GM06990 (cell line): Measurements from ENCODE around the gene LARP1.

Experiments used
- DNase-seq: peaks from one replicate; pipeline ENCODE4 v3.0.0-alpha.2; 2011; ENCODE audit not compliant: insufficient read length; ENCODE audit errors: extremely low read depth
- H3K27me3 ChIP-seq: replicated peaks from 2 replicates; pipeline ENCODE4 v1.6.0; 2011; ENCODE audit warnings: low read length; ENCODE audit not compliant: control insufficient read depth, insufficient read depth
- H3K36me3 ChIP-seq: 2 replicates; pipeline ENCODE4 v1.5.1; 2011; ENCODE audit warnings: low read length; ENCODE audit not compliant: control insufficient read depth, insufficient read depth
- H3K4me3 ChIP-seq: replicated peaks from 2 replicates; pipeline ENCODE4 v1.5.1; 2011; ENCODE audit warnings: low read depth, mild to moderate bottlenecking, control low read depth, low read length
- TF ChIP-seq, protein P1 (sequence below): IDR thresholded peaks from 2 replicates; pipeline ENCODE4 v1.5.1; 2011; ENCODE audit warnings: low read length, control low read depth, mild to moderate bottlenecking, inconsistent platforms; ENCODE audit not compliant: insufficient read depth, poor library complexity, severe bottlenecking

Gene LARP1

GRCh38 chr5:154784856-154785255 is 29.7 kb downstream of the LARP1 start:
- Histone ChIP-seq H3K36me3 (no peaks in the 10 kb centered on the region), H3K27me3 (no peaks in the 10 kb centered on the region), H3K4me3 (no peak overlapping the region)
- no peak for DNase-seq
- TF ChIP-seq, protein P1, sequence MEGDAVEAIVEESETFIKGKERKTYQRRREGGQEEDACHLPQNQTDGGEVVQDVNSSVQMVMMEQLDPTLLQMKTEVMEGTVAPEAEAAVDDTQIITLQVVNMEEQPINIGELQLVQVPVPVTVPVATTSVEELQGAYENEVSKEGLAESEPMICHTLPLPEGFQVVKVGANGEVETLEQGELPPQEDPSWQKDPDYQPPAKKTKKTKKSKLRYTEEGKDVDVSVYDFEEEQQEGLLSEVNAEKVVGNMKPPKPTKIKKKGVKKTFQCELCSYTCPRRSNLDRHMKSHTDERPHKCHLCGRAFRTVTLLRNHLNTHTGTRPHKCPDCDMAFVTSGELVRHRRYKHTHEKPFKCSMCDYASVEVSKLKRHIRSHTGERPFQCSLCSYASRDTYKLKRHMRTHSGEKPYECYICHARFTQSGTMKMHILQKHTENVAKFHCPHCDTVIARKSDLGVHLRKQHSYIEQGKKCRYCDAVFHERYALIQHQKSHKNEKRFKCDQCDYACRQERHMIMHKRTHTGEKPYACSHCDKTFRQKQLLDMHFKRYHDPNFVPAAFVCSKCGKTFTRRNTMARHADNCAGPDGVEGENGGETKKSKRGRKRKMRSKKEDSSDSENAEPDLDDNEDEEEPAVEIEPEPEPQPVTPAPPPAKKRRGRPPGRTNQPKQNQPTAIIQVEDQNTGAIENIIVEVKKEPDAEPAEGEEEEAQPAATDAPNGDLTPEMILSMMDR = no peak

DNA sequence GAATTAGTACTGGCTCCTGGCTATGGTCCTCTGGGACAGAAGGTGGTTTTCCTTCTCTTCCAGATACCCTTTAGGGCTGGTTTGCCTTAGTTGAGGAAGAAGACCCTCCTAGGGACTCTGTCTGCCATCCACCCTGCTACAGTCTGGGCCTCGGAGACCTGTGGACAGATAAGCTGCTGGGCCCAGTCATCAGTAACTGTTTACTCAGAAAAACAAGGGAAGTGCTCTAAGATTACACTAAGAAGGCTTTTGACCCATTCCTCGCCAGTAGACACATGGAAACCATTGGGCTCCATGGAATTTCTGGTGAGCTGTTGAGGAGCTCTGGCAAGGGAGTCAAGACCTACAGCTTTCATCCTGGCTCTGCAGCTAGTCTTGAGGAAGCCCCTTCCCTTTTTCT is 31.2 kb downstream of the LARP1 start:
- peaks cover 7% of the 10 kb centered on the region for H3K36me3 ChIP-seq
- H3K4me3 ChIP-seq = no peak overlapping the region
- TF ChIP-seq, protein P1 = no peak
- no peak for DNase-seq
- no peaks in the 10 kb centered on the region for H3K27me3 ChIP-seq

GRCh38 chr5:154788212-154788611 is 33.0 kb downstream of the LARP1 start:
- H3K4me3 ChIP-seq = no peak overlapping the region
- no peak for DNase-seq
- TF ChIP-seq, protein P1 = no peak
- H3K36me3 ChIP-seq = peaks cover 13% of the 10 kb centered on the region
- no peaks in the 10 kb centered on the region for H3K27me3 ChIP-seq

- H3K36me3 ChIP-seq = peaks cover 32% of the 10 kb centered on the region
- no peak for DNase-seq
- no peaks in the 10 kb centered on the region for H3K27me3 ChIP-seq
- TF ChIP-seq, protein P1 = no peak
- no peak overlapping the region for H3K4me3 ChIP-seq
Observed at GRCh38 chr5:154791535-154791934, 36.4 kb downstream of the LARP1 start.

DNA sequence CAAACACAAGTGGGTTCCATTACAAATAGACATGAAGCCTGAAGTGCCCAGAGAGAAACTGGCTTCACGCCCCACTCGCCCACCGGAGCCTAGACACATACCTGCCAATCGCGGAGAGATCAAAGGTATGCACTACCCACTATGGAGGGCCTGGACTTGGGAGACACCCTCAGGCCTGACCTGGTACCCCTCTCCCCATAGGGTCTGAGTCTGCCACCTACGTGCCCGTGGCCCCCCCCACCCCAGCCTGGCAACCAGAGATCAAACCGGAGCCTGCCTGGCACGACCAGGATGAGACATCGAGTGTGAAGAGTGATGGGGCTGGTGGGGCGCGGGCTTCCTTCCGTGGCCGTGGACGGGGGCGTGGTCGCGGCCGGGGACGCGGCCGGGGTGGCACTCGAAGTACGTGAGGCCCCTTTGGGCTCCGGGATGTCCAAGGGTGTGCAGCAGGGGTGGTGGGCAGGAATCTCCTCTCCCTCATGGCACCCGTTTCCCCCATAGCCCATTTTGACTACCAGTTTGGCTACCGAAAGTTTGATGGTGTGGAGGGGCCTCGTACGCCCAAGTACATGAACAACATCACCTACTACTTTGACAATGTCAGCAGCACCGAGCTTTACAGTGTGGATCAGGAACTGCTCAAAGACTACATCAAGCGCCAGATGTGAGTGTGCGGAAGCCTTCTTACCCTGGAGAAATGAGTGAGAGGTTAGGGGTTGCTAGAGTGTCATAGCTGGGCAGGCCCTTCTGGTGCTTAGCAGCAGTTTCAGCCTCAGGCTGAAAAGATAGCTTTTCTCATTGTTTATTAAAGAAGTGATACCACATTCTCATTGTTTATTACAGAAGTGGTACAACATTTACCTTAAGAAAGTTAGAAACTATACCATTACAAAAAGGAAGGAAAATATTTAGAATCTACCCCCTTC is 38.7 kb downstream of the LARP1 start:
- DNase-seq = no peak
- H3K36me3 ChIP-seq = peaks cover 37% of the 10 kb centered on the region

More for the DNA sequence above, 38.7 kb downstream of the LARP1 start:
- TF ChIP-seq, protein P1 = no peak
- no peak overlapping the region for H3K4me3 ChIP-seq
- H3K27me3 ChIP-seq = no peaks in the 10 kb centered on the region
